GM23338 (cell line): Measurements from ENCODE around the gene KLHL40. TPM values are rescaled to one million over a fixed set of nuclear protein-coding genes. Genes with fewer than 3 reads are reported as not detected.

Source experiments
- ATAC-seq: fragments of 200-7000 bp; cut with Tn5 transposase; 3 replicates; pipeline ENCODE4 v1.9.1; 2020
- DNase-seq: peaks from one replicate; pipeline ENCODE4 v3.0.0-alpha.2; 2015; ENCODE audit warnings: low spot score
- H2AFZ ChIP-seq: fragments of 200-600 bp; sonication (generic); 2 replicates; pipeline ENCODE4 v1.8.0; 2016; ENCODE audit warnings: antibody characterized with exemption, mild to moderate bottlenecking, moderate library complexity
- H3F3A ChIP-seq: fragments of 200-600 bp; sonication (generic); replicated peaks from 2 replicates; pipeline ENCODE4 v1.8.0; 2017; ENCODE audit warnings: antibody characterized with exemption, mixed run types, low read depth
- H3K27ac ChIP-seq: fragments of 200-600 bp; sonication (generic); 2 replicates; pipeline ENCODE4 v1.6.1; 2016; ENCODE audit warnings: low read depth
- H3K27me3 ChIP-seq: fragments of 200-600 bp; sonication (generic); 2 replicates; pipeline ENCODE4 v1.8.0; 2016; ENCODE audit warnings: mild to moderate bottlenecking, mixed run types, moderate library complexity; ENCODE audit not compliant: insufficient read depth
- H3K36me3 ChIP-seq: fragments of 200-600 bp; sonication (generic); 2 replicates; pipeline ENCODE4 v1.8.0; 2016; ENCODE audit warnings: mild to moderate bottlenecking; ENCODE audit not compliant: insufficient read depth
- H3K4me1 ChIP-seq: fragments of 200-600 bp; sonication (generic); 2 replicates; pipeline ENCODE4 v1.8.0; 2016; ENCODE audit warnings: mild to moderate bottlenecking, moderate library complexity; ENCODE audit not compliant: insufficient read depth
- H3K4me2 ChIP-seq: fragments of 200-600 bp; sonication (generic); 2 replicates; pipeline ENCODE4 v1.7.1; 2017; ENCODE audit warnings: mixed run types
- H3K4me3 ChIP-seq: fragments of 200-600 bp; sonication (generic); 2 replicates; pipeline ENCODE4 v1.6.1; 2016; ENCODE audit warnings: mixed run types
- H3K79me2 ChIP-seq: fragments of 200-600 bp; sonication (generic); replicated peaks from 2 replicates; pipeline ENCODE4 v1.8.0; 2017; ENCODE audit warnings: mild to moderate bottlenecking; ENCODE audit not compliant: insufficient read depth
- H3K9me2 ChIP-seq: fragments of 200-600 bp; sonication (generic); 2 replicates; pipeline ENCODE4 v1.8.0; 2017; ENCODE audit not compliant: insufficient read depth
- H4K20me1 ChIP-seq: fragments of 200-600 bp; sonication (generic); replicated peaks from 2 replicates; pipeline ENCODE4 v1.8.0; 2017; ENCODE audit warnings: mild to moderate bottlenecking; ENCODE audit not compliant: insufficient read depth
- H3K27ac Mint-ChIP-seq: 2 replicates; pipeline ENCODE4 v1.8.0; 2020; ENCODE audit warnings: inconsistent platforms, mild to moderate bottlenecking, moderate library complexity, mixed read lengths
- H3K27me3 Mint-ChIP-seq: 3 replicates; pipeline ENCODE4 v1.8.0; 2022; ENCODE audit warnings: low read depth, mild to moderate bottlenecking, moderate library complexity, mixed read lengths, inconsistent platforms; ENCODE audit not compliant: insufficient read depth, poor library complexity
- H3K36me3 Mint-ChIP-seq: 3 replicates; pipeline ENCODE4 v1.8.0; 2021; ENCODE audit warnings: low read depth, mild to moderate bottlenecking, inconsistent platforms, moderate library complexity, mixed read lengths
- H3K4me1 Mint-ChIP-seq: 3 replicates; pipeline ENCODE4 v1.8.0; 2020; ENCODE audit warnings: mild to moderate bottlenecking, inconsistent platforms, mixed read lengths
- H3K4me3 Mint-ChIP-seq: 3 replicates; pipeline ENCODE4 v1.8.0; 2021; ENCODE audit warnings: moderate library complexity, mild to moderate bottlenecking, inconsistent platforms, mixed read lengths
- H3K9me3 Mint-ChIP-seq: 3 replicates; pipeline ENCODE4 v1.8.0; 2020; ENCODE audit warnings: moderate library complexity, mild to moderate bottlenecking, inconsistent platforms, mixed read lengths
- CREB1 ChIP-seq: fragments of 250-450 bp; sonication (Bioruptor Pico); IDR thresholded peaks from 2 replicates; pipeline ENCODE4 v1.5.0; 2020; ENCODE audit warnings: low read depth, mild to moderate bottlenecking, moderate library complexity
- EZH2 ChIP-seq: fragments of 200-600 bp; sonication (generic); IDR thresholded peaks from one replicate; pipeline ENCODE4 v1.8.0; 2017; ENCODE audit warnings: antibody characterized with exemption, mild to moderate bottlenecking, low read depth; ENCODE audit not compliant: unreplicated experiment
- EZH2phosphoT487 ChIP-seq: fragments of 200-600 bp; sonication (generic); IDR thresholded peaks from one replicate; pipeline ENCODE4 v1.8.1; 2018; ENCODE audit warnings: antibody characterized with exemption; ENCODE audit not compliant: unreplicated experiment
- JUNB ChIP-seq: IDR thresholded peaks from one replicate; pipeline ENCODE4 v1.6.1; 2016; ENCODE audit warnings: antibody characterized with exemption; ENCODE audit not compliant: unreplicated experiment
- NANOG ChIP-seq: IDR thresholded peaks from 2 replicates; pipeline ENCODE4 v1.6.1; 2016; ENCODE audit warnings: antibody characterized with exemption, borderline replicate concordance
- POLR2AphosphoS5 ChIP-seq: IDR thresholded peaks from 2 replicates; pipeline ENCODE4 v1.6.1; 2016; ENCODE audit warnings: antibody characterized with exemption, low read depth
- STAT1 ChIP-seq: IDR thresholded peaks from one replicate; pipeline ENCODE4 v1.6.1; 2016; ENCODE audit warnings: antibody characterized with exemption; ENCODE audit not compliant: unreplicated experiment
- ZNF114 ChIP-seq: fragments of 250-450 bp; sonication (Bioruptor Pico); IDR thresholded peaks from 2 replicates; pipeline ENCODE4 v1.5.0; 2020; ENCODE audit warnings: mild to moderate bottlenecking, moderate library complexity
- ZNF331 ChIP-seq: fragments of 250-450 bp; sonication (Bioruptor Pico); IDR thresholded peaks from 2 replicates; pipeline ENCODE4 v1.5.0; 2020; ENCODE audit warnings: low read depth, mild to moderate bottlenecking, moderate library complexity
- polyA plus RNA-seq: library from polyadenylated mRNA; unstranded; fragments of >200 nt; fragmentation: Nextera tagmentation; extraction: Ambion mirVana; gene quantifications from 2 replicates; pipeline ENCODE4 v1.2.1, GENCODE V29; 2016
- total RNA-seq: library from RNA; depleted of rRNA; stranded (reverse); fragments of >200 nt; shearing (Covaris generic); gene quantifications from 2 replicates; pipeline ENCODE4 v1.2.3, GENCODE V29; 2014
- TF ChIP-seq, protein P1 (sequence below): IDR thresholded peaks from 2 replicates; pipeline ENCODE4 v1.6.1; 2016; ENCODE audit warnings: antibody characterized with exemption
- TF ChIP-seq, protein P2 (sequence below): fragments of 250-450 bp; sonication (Bioruptor Pico); IDR thresholded peaks from 2 replicates; pipeline ENCODE4 v1.5.0; 2020; ENCODE audit warnings: mild to moderate bottlenecking, moderate library complexity
- TF ChIP-seq, protein P3 (sequence below), 2 experiments: fragments of 200-600 bp in 1 of 2; sonication (generic) in 1 of 2; conservative IDR thresholded peaks; 2 replicates each; pipeline versions ENCODE4 v1.5.1 to v1.6.1; 2016 to 2017; ENCODE audit warnings: antibody characterized with exemption in 2 of 2, low read depth in 2 of 2, mild to moderate bottlenecking in 2 of 2, moderate library complexity in 1 of 2
- TF ChIP-seq, protein P4 (sequence below): IDR thresholded peaks from one replicate; pipeline ENCODE4 v1.6.1; 2018; ENCODE audit warnings: antibody characterized with exemption; ENCODE audit not compliant: unreplicated experiment

KLHL40 gene
- total and polyA plus RNA-seq, 2 experiments from 2014 or later: not detected

DNA sequence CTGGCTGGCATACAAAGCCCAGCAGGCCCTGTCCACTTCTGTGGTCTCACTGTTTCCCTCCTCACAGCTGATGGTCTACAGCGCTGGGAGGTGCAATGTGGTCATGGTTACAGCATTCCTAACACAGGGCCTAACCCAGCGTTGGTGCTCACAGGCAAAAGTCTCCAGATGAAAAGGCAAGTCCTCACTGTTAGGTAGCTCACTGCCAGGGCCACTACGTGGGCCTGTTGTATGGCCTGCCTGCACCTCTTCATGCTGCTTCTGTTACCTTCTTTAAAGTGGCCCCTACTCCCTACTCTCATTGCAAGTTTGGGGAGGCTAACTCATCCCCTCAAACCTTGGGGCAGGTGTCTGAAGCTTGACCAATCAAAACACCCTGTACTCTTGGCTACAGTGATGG lies 56.5 kb downstream of the KLHL40 start:
- Histone ChIP-seq H3K27ac (no peak overlapping the region), H3F3A (no peaks in the 10 kb centered on the region), H3K79me2 (no peaks in the 10 kb centered on the region), H3K4me2 (no peak overlapping the region), H3K4me3 (no peak overlapping the region), H2AFZ (no peak overlapping the region), H3K27me3 (no peaks in the 10 kb centered on the region), H3K4me1 (no peaks in the 10 kb centered on the region), H3K9me2 (0 out of 2 replicates have a peak, but pooled peaks cover 2% of the 10 kb centered on the region), H3K36me3 (no peaks in the 10 kb centered on the region), H4K20me1 (no peaks in the 10 kb centered on the region)
- TF ChIP-seq NANOG (no peak), ZNF114 (CRISPR knock-in tag) (no peak), STAT1 (no peak), ZNF331 (no peak), POLR2AphosphoS5 (no peak), CREB1 (CRISPR knock-in tag) (no peak), EZH2phosphoT487 (no peak), EZH2 (no peak), JUNB (no peak)
- TF ChIP-seq, protein P1, sequence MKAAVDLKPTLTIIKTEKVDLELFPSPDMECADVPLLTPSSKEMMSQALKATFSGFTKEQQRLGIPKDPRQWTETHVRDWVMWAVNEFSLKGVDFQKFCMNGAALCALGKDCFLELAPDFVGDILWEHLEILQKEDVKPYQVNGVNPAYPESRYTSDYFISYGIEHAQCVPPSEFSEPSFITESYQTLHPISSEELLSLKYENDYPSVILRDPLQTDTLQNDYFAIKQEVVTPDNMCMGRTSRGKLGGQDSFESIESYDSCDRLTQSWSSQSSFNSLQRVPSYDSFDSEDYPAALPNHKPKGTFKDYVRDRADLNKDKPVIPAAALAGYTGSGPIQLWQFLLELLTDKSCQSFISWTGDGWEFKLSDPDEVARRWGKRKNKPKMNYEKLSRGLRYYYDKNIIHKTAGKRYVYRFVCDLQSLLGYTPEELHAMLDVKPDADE: no peak
- TF ChIP-seq, protein P2, sequence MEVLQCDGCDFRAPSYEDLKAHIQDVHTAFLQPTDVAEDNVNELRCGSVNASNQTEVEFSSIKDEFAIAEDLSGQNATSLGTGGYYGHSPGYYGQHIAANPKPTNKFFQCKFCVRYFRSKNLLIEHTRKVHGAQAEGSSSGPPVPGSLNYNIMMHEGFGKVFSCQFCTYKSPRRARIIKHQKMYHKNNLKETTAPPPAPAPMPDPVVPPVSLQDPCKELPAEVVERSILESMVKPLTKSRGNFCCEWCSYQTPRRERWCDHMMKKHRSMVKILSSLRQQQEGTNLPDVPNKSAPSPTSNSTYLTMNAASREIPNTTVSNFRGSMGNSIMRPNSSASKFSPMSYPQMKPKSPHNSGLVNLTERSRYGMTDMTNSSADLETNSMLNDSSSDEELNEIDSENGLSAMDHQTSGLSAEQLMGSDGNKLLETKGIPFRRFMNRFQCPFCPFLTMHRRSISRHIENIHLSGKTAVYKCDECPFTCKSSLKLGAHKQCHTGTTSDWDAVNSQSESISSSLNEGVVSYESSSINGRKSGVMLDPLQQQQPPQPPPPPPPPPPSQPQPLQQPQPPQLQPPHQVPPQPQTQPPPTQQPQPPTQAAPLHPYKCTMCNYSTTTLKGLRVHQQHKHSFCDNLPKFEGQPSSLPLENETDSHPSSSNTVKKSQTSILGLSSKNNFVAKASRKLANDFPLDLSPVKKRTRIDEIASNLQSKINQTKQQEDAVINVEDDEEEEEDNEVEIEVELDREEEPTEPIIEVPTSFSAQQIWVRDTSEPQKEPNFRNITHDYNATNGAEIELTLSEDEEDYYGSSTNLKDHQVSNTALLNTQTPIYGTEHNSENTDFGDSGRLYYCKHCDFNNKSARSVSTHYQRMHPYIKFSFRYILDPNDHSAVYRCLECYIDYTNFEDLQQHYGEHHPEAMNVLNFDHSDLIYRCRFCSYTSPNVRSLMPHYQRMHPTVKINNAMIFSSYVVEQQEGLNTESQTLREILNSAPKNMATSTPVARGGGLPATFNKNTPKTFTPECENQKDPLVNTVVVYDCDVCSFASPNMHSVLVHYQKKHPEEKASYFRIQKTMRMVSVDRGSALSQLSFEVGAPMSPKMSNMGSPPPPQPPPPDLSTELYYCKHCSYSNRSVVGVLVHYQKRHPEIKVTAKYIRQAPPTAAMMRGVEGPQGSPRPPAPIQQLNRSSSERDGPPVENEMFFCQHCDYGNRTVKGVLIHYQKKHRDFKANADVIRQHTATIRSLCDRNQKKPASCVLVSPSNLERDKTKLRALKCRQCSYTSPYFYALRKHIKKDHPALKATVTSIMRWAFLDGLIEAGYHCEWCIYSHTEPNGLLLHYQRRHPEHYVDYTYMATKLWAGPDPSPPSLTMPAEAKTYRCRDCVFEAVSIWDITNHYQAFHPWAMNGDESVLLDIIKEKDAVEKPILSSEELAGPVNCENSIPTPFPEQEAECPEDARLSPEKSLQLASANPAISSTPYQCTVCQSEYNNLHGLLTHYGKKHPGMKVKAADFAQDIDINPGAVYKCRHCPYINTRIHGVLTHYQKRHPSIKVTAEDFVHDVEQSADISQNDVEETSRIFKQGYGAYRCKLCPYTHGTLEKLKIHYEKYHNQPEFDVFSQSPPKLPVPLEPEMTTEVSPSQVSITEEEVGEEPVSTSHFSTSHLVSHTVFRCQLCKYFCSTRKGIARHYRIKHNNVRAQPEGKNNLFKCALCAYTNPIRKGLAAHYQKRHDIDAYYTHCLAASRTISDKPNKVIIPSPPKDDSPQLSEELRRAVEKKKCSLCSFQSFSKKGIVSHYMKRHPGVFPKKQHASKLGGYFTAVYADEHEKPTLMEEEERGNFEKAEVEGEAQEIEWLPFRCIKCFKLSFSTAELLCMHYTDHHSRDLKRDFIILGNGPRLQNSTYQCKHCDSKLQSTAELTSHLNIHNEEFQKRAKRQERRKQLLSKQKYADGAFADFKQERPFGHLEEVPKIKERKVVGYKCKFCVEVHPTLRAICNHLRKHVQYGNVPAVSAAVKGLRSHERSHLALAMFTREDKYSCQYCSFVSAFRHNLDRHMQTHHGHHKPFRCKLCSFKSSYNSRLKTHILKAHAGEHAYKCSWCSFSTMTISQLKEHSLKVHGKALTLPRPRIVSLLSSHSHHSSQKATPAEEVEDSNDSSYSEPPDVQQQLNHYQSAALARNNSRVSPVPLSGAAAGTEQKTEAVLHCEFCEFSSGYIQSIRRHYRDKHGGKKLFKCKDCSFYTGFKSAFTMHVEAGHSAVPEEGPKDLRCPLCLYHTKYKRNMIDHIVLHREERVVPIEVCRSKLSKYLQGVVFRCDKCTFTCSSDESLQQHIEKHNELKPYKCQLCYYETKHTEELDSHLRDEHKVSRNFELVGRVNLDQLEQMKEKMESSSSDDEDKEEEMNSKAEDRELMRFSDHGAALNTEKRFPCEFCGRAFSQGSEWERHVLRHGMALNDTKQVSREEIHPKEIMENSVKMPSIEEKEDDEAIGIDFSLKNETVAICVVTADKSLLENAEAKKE: no peak
- TF ChIP-seq, protein P3, sequence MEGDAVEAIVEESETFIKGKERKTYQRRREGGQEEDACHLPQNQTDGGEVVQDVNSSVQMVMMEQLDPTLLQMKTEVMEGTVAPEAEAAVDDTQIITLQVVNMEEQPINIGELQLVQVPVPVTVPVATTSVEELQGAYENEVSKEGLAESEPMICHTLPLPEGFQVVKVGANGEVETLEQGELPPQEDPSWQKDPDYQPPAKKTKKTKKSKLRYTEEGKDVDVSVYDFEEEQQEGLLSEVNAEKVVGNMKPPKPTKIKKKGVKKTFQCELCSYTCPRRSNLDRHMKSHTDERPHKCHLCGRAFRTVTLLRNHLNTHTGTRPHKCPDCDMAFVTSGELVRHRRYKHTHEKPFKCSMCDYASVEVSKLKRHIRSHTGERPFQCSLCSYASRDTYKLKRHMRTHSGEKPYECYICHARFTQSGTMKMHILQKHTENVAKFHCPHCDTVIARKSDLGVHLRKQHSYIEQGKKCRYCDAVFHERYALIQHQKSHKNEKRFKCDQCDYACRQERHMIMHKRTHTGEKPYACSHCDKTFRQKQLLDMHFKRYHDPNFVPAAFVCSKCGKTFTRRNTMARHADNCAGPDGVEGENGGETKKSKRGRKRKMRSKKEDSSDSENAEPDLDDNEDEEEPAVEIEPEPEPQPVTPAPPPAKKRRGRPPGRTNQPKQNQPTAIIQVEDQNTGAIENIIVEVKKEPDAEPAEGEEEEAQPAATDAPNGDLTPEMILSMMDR (conservative IDR thresholded peaks at IDR 0.05; ENCODE audit: low read depth in 2 of 2): no peak
- TF ChIP-seq, protein P4, sequence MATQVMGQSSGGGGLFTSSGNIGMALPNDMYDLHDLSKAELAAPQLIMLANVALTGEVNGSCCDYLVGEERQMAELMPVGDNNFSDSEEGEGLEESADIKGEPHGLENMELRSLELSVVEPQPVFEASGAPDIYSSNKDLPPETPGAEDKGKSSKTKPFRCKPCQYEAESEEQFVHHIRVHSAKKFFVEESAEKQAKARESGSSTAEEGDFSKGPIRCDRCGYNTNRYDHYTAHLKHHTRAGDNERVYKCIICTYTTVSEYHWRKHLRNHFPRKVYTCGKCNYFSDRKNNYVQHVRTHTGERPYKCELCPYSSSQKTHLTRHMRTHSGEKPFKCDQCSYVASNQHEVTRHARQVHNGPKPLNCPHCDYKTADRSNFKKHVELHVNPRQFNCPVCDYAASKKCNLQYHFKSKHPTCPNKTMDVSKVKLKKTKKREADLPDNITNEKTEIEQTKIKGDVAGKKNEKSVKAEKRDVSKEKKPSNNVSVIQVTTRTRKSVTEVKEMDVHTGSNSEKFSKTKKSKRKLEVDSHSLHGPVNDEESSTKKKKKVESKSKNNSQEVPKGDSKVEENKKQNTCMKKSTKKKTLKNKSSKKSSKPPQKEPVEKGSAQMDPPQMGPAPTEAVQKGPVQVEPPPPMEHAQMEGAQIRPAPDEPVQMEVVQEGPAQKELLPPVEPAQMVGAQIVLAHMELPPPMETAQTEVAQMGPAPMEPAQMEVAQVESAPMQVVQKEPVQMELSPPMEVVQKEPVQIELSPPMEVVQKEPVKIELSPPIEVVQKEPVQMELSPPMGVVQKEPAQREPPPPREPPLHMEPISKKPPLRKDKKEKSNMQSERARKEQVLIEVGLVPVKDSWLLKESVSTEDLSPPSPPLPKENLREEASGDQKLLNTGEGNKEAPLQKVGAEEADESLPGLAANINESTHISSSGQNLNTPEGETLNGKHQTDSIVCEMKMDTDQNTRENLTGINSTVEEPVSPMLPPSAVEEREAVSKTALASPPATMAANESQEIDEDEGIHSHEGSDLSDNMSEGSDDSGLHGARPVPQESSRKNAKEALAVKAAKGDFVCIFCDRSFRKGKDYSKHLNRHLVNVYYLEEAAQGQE: no peak
- peaks cover 4% of the 10 kb centered on the region for H3K27me3 Mint-ChIP-seq
- ATAC-seq (no peak), DNase-seq (no peak)
- no peak overlapping the region for H3K4me3 Mint-ChIP-seq
- H3K36me3 Mint-ChIP-seq: no peaks in the 10 kb centered on the region
- H3K9me3 Mint-ChIP-seq: peaks cover 6% of the 10 kb centered on the region; the same call in 1 of the 3 replicates
- peaks cover 12% of the 10 kb centered on the region; the same call in 1 of the 3 replicates for H3K4me1 Mint-ChIP-seq
- H3K27ac Mint-ChIP-seq: no peak overlapping the region
